SU-DHL-6 (cell line): ENCODE measurements around the gene PHTF2.

Experiments
- H2AFZ ChIP-seq: fragments of 200-600 bp; sonication (generic); 2 replicates; pipeline ENCODE4 v1.6.1; 2014; ENCODE audit warnings: low read depth, mild to moderate bottlenecking, moderate library complexity, mixed read lengths, antibody characterized with exemption, low read length; ENCODE audit not compliant: severe bottlenecking
- H3F3A ChIP-seq: fragments of 200-600 bp; shearing (Covaris generic); 2 replicates; pipeline ENCODE4 v1.6.0; 2016; ENCODE audit warnings: antibody characterized with exemption, mild to moderate bottlenecking; ENCODE audit not compliant: insufficient read depth
- H3K27ac ChIP-seq: fragments of 200-600 bp; sonication (generic); 2 replicates; pipeline ENCODE4 v1.5.1; 2016; ENCODE audit warnings: low read depth, mild to moderate bottlenecking, low read length, moderate library complexity, mixed read lengths
- H3K27me3 ChIP-seq: fragments of 200-600 bp; sonication (generic), shearing (Covaris generic); 2 replicates; pipeline ENCODE4 v1.6.0; 2014; ENCODE audit warnings: mild to moderate bottlenecking, low read length
- H3K36me3 ChIP-seq: fragments of 200-600 bp; sonication (generic); 2 replicates; pipeline ENCODE4 v1.6.1; 2014; ENCODE audit warnings: mild to moderate bottlenecking, low read length, mixed read lengths
- H3K4me2 ChIP-seq: fragments of 300-600, 200-600 bp; shearing (Covaris generic), sonication (generic); 2 replicates; pipeline ENCODE4 v1.6.0; 2014; ENCODE audit warnings: low read length, low read depth, mild to moderate bottlenecking; ENCODE audit not compliant: poor library complexity, severe bottlenecking
- H3K4me3 ChIP-seq: fragments of 200-600 bp; sonication (generic); 2 replicates; pipeline ENCODE4 v1.5.1; 2014; ENCODE audit warnings: antibody characterized with exemption, low read length, mild to moderate bottlenecking, mixed read lengths; ENCODE audit not compliant: insufficient read depth, poor library complexity, severe bottlenecking
- H3K79me2 ChIP-seq: fragments of 200-600 bp; sonication (generic); 2 replicates; pipeline ENCODE4 v1.6.1; 2014; ENCODE audit warnings: mild to moderate bottlenecking, low read length, moderate library complexity; ENCODE audit not compliant: insufficient read depth
- H3K9ac ChIP-seq: fragments of 200-600 bp; sonication (generic); 2 replicates; pipeline ENCODE4 v1.7.0; 2014; ENCODE audit warnings: mild to moderate bottlenecking, low read length
- H3K9me2 ChIP-seq: fragments of 200-600 bp; sonication (generic); replicated peaks from 2 replicates; pipeline ENCODE4 v1.6.1; 2014; ENCODE audit warnings: low read length; ENCODE audit not compliant: insufficient read depth
- H3K9me3 ChIP-seq: fragments of 200-600 bp; sonication (generic); 2 replicates; pipeline ENCODE4 v1.6.1; 2014; ENCODE audit warnings: low read length, mixed read lengths; ENCODE audit not compliant: insufficient read depth
- H4K20me1 ChIP-seq: fragments of 200-600 bp; sonication (generic); 2 replicates; pipeline ENCODE4 v1.6.1; 2014; ENCODE audit warnings: low read depth, mild to moderate bottlenecking, antibody characterized with exemption, low read length, moderate library complexity, mixed read lengths
- CTCF ChIP-seq: fragments of 200-600 bp; sonication (generic); IDR thresholded peaks from one replicate; pipeline ENCODE4 v1.5.1; 2017; ENCODE audit warnings: antibody characterized with exemption, mild to moderate bottlenecking, low read length, moderate library complexity; ENCODE audit not compliant: insufficient read depth, poor library complexity, severe bottlenecking
- EZH2phosphoT487 ChIP-seq: fragments of 200-600 bp; sonication (generic), shearing (Covaris generic); conservative IDR thresholded peaks from 2 replicates; pipeline ENCODE4 v1.6.1; 2018; ENCODE audit warnings: mild to moderate bottlenecking, antibody characterized with exemption, low read length, moderate library complexity, mixed read lengths

PHTF2 gene

GRCh38 chr7:77878500-77878899, 79.9 kb downstream of the PHTF2 start:
- Histone ChIP-seq H2AFZ (no peak overlapping the region), H3K4me2 (no peak overlapping the region), H3F3A (peaks cover 20% of the 10 kb centered on the region), H3K9me3 (no peaks in the 10 kb centered on the region), H3K79me2 (peaks cover 99% of the 10 kb centered on the region), H3K4me3 (no peak overlapping the region), H3K27me3 (no peaks in the 10 kb centered on the region), H3K9me2 (no peaks in the 10 kb centered on the region), H4K20me1 (no peaks in the 10 kb centered on the region), H3K27ac (peak overlapping the region; percentile 9; the same call in 1 of the 2 replicates), H3K9ac (no peak overlapping the region), H3K36me3 (peaks cover 18% of the 10 kb centered on the region; the same call in 1 of the 2 replicates)
- TF ChIP-seq EZH2phosphoT487 (no peak), CTCF (no peak)

GRCh38 chr7:77879272-77879671, 80.7 kb downstream of the PHTF2 start:
- H3K36me3 ChIP-seq = peaks cover 18% of the 10 kb centered on the region; the same call in 1 of the 2 replicates
- no peak overlapping the region for H3K4me2 ChIP-seq
- H3K9ac ChIP-seq = no peak overlapping the region
- no peak overlapping the region for H2AFZ ChIP-seq
- H3K9me3 ChIP-seq = no peaks in the 10 kb centered on the region
- peaks cover 20% of the 10 kb centered on the region for H3F3A ChIP-seq
- no peak overlapping the region for H3K4me3 ChIP-seq
- H4K20me1 ChIP-seq = no peaks in the 10 kb centered on the region
- peaks cover 99% of the 10 kb centered on the region for H3K79me2 ChIP-seq
- no peak for TF ChIP-seq CTCF
- TF ChIP-seq EZH2phosphoT487 = no peak
- no peaks in the 10 kb centered on the region for H3K27me3 ChIP-seq
- H3K9me2 ChIP-seq = no peaks in the 10 kb centered on the region
- no peak overlapping the region for H3K27ac ChIP-seq

GRCh38 chr7:77881871-77882270, 83.3 kb downstream of the PHTF2 start:
- TF ChIP-seq EZH2phosphoT487 (no peak), CTCF (no peak)
- no peak overlapping the region for H2AFZ ChIP-seq
- no peak overlapping the region for H3K4me3 ChIP-seq
- no peaks in the 10 kb centered on the region for H3K9me3 ChIP-seq
- H4K20me1 ChIP-seq = no peaks in the 10 kb centered on the region
- H3K27me3 ChIP-seq = no peaks in the 10 kb centered on the region
- peaks cover 100% of the 10 kb centered on the region for H3K79me2 ChIP-seq
- peaks cover 13% of the 10 kb centered on the region; the same call in 1 of the 2 replicates for H3K36me3 ChIP-seq
- H3K9me2 ChIP-seq = no peaks in the 10 kb centered on the region
- H3F3A ChIP-seq = peaks cover 33% of the 10 kb centered on the region
- no peak overlapping the region for H3K4me2 ChIP-seq
- H3K27ac ChIP-seq = no peak overlapping the region
- H3K9ac ChIP-seq = no peak overlapping the region
